ENCODE results near the gene CXCL12. TPM values are rescaled to one million over a fixed set of nuclear protein-coding genes. Genes with fewer than 3 reads are reported as not detected.

Gene CXCL12
- total RNA-seq, 6 experiments from 2014 or later: 111 to 241 (median 197) TPM

GRCh38 chr10:44330431-44330830, 54.5 kb downstream of the CXCL12 start:
- TF ChIP-seq, protein P1, sequence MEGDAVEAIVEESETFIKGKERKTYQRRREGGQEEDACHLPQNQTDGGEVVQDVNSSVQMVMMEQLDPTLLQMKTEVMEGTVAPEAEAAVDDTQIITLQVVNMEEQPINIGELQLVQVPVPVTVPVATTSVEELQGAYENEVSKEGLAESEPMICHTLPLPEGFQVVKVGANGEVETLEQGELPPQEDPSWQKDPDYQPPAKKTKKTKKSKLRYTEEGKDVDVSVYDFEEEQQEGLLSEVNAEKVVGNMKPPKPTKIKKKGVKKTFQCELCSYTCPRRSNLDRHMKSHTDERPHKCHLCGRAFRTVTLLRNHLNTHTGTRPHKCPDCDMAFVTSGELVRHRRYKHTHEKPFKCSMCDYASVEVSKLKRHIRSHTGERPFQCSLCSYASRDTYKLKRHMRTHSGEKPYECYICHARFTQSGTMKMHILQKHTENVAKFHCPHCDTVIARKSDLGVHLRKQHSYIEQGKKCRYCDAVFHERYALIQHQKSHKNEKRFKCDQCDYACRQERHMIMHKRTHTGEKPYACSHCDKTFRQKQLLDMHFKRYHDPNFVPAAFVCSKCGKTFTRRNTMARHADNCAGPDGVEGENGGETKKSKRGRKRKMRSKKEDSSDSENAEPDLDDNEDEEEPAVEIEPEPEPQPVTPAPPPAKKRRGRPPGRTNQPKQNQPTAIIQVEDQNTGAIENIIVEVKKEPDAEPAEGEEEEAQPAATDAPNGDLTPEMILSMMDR (IDR thresholded peaks at IDR 0.05): no peak
- H3K36me3 Mint-ChIP-seq (ENCODE audit: low read depth): no peaks in the 10 kb centered on the region
- H3K9me3 Mint-ChIP-seq: no peaks in the 10 kb centered on the region
- peaks cover 23% of the 10 kb centered on the region for H3K4me1 Mint-ChIP-seq (ENCODE audit: low read depth)
- no peak overlapping the region for H3K4me3 Mint-ChIP-seq
- no peak for DNase-seq
- peaks cover 4% of the 10 kb centered on the region for H3K27me3 Mint-ChIP-seq (ENCODE audit: insufficient read depth)
- H3K27ac Mint-ChIP-seq: no peak overlapping the region

- Mint-ChIP-seq H3K4me3 (no peak overlapping the region), H3K9me3 (no peaks in the 10 kb centered on the region), H3K4me1 (ENCODE audit: low read depth) (peaks cover 5% of the 10 kb centered on the region), H3K27ac (no peak overlapping the region), H3K36me3 (ENCODE audit: low read depth) (no peaks in the 10 kb centered on the region), H3K27me3 (ENCODE audit: insufficient read depth) (peaks cover 10% of the 10 kb centered on the region)
- DNase-seq: no peak
- TF ChIP-seq, protein P1 (IDR thresholded peaks at IDR 0.05): no peak
Observed at GRCh38 chr10:44327461-44327860, 57.4 kb downstream of the CXCL12 start.
